ENCODE measurements around the gene FOXL1. TPM values are rescaled to one million over a fixed set of nuclear protein-coding genes. Genes with fewer than 3 reads are reported as not detected.

FOXL1 gene
- polyA plus RNA-seq, 1 donor (not counting 4 experiments of a cell fraction or from before 2014, with no cell fraction given) = 0.10 TPM

GRCh38 chr16:86611941-86612340 is 33.6 kb downstream of the FOXL1 start:
- dilution Hi-C loops (cut with MboI; ENCODE audit: extremely low pct_ligation_motif_present, low sequenced_read_pairs) = no loop called here
- H2AFZ ChIP-seq (ENCODE audit: control insufficient read depth, low read length) = no peak overlapping the region
- no peak for FAIRE-seq
- no peaks in the 10 kb centered on the region for H3K9me3 ChIP-seq (ENCODE audit: control insufficient read depth, low read depth, low read length)
- H3K4me2 ChIP-seq (ENCODE audit: control insufficient read depth, extremely low read depth, insufficient read depth, low read depth, low read length) = no peak overlapping the region
- TF ChIP-seq CTCF (optimal IDR thresholded peaks at IDR 0.05 in 1 of 3, IDR thresholded peaks at IDR 0.05 in 1 of 3, conservative IDR thresholded peaks at IDR 0.05 in 1 of 3; ENCODE audit: extremely low read depth in 1 of 3, insufficient read depth in 2 of 3, low read length in 3 of 3) = no peak
- TF ChIP-seq EZH2 (IDR thresholded peaks at IDR 0.05; ENCODE audit: low read length) = no peak
- no peak overlapping the region for H3K4me3 ChIP-seq (ENCODE audit: control insufficient read depth in 2 of 3, extremely low read depth in 1 of 3, insufficient read depth in 2 of 3, low read depth in 1 of 3, low read length in 3 of 3)
- H3K9me1 ChIP-seq (ENCODE audit: control insufficient read depth, extremely low read depth, insufficient read depth, low read length) = no peaks in the 10 kb centered on the region
- H3K79me2 ChIP-seq (ENCODE audit: control insufficient read depth, insufficient read depth, low read length) = no peaks in the 10 kb centered on the region
- H4K20me1 ChIP-seq (ENCODE audit: control insufficient read depth, extremely low read depth, insufficient read depth, low read length) = no peaks in the 10 kb centered on the region
- no peaks in the 10 kb centered on the region for H3K4me1 ChIP-seq (ENCODE audit: control insufficient read depth, extremely low read depth, insufficient read depth, low read length)
- no peak overlapping the region for H3K9ac ChIP-seq (ENCODE audit: control insufficient read depth, extremely low read depth, insufficient read depth, low read length)
- no peaks in the 10 kb centered on the region for H3K36me3 ChIP-seq (ENCODE audit: control insufficient read depth in 2 of 2, extremely low read depth in 1 of 2, insufficient read depth in 2 of 2, low read length in 2 of 2)
- no peak for DNase-seq (ENCODE audit: low read depth, low spot score)
- no peak overlapping the region for H3K27ac ChIP-seq (ENCODE audit: control insufficient read depth, insufficient read depth, low read length)
- no peaks in the 10 kb centered on the region for H3K27me3 ChIP-seq (ENCODE audit: control insufficient read depth, extremely low read depth, insufficient read depth, low read length)

- FAIRE-seq = no peak
- no peak overlapping the region for H2AFZ ChIP-seq (ENCODE audit: control insufficient read depth, low read length)
- H3K9me3 ChIP-seq (ENCODE audit: control insufficient read depth, low read depth, low read length) = no peaks in the 10 kb centered on the region
- H3K4me3 ChIP-seq (ENCODE audit: control insufficient read depth in 2 of 3, extremely low read depth in 1 of 3, insufficient read depth in 2 of 3, low read depth in 1 of 3, low read length in 3 of 3) = no peak overlapping the region
- H3K4me1 ChIP-seq (ENCODE audit: control insufficient read depth, extremely low read depth, insufficient read depth, low read length) = no peaks in the 10 kb centered on the region
- no peak overlapping the region for H3K27ac ChIP-seq (ENCODE audit: control insufficient read depth, insufficient read depth, low read length)
- H3K27me3 ChIP-seq (ENCODE audit: control insufficient read depth, extremely low read depth, insufficient read depth, low read length) = no peaks in the 10 kb centered on the region
- no peak overlapping the region for H3K9ac ChIP-seq (ENCODE audit: control insufficient read depth, extremely low read depth, insufficient read depth, low read length)
- H3K36me3 ChIP-seq (ENCODE audit: control insufficient read depth in 2 of 2, extremely low read depth in 1 of 2, insufficient read depth in 2 of 2, low read length in 2 of 2) = no peaks in the 10 kb centered on the region
- dilution Hi-C loops (cut with MboI; ENCODE audit: extremely low pct_ligation_motif_present, low sequenced_read_pairs) = no loop called here
- no peaks in the 10 kb centered on the region for H3K9me1 ChIP-seq (ENCODE audit: control insufficient read depth, extremely low read depth, insufficient read depth, low read length)
- no peak overlapping the region for H3K4me2 ChIP-seq (ENCODE audit: control insufficient read depth, extremely low read depth, insufficient read depth, low read depth, low read length)
- TF ChIP-seq EZH2 (IDR thresholded peaks at IDR 0.05; ENCODE audit: low read length) (no peak), CTCF (optimal IDR thresholded peaks at IDR 0.05 in 1 of 3, IDR thresholded peaks at IDR 0.05 in 1 of 3, conservative IDR thresholded peaks at IDR 0.05 in 1 of 3; ENCODE audit: extremely low read depth in 1 of 3, insufficient read depth in 2 of 3, low read length in 3 of 3) (no peak)
- no peaks in the 10 kb centered on the region for H3K79me2 ChIP-seq (ENCODE audit: control insufficient read depth, insufficient read depth, low read length)
- no peak for DNase-seq (ENCODE audit: low read depth, low spot score)
- H4K20me1 ChIP-seq (ENCODE audit: control insufficient read depth, extremely low read depth, insufficient read depth, low read length) = no peaks in the 10 kb centered on the region
Measured at GRCh38 chr16:86614699-86615098, 36.4 kb downstream of the FOXL1 start.

All from keratinocyte (primary cell).